IPS-18a (cell line): ENCODE data around the gene HAGHL.
A peak's percentile ranks its signal among the peaks of the same experiment; 100 is the strongest.
"Not testable (repeated sequence)": the region's sequence is repeated elsewhere in the genome, so short reads cannot be mapped to it uniquely, and the experiment has no call there.

Experiments used
- H3K27ac ChIP-seq: one replicate; pipeline ENCODE4 v1.5.1; 2013; ENCODE audit warnings: low read length
- H3K27me3 ChIP-seq: one replicate; pipeline ENCODE4 v1.6.1; 2013; ENCODE audit warnings: mild to moderate bottlenecking, low read length; ENCODE audit not compliant: control insufficient read depth, insufficient read depth
- H3K36me3 ChIP-seq: one replicate; pipeline ENCODE4 v1.6.1; 2013; ENCODE audit warnings: low read depth, low read length; ENCODE audit not compliant: control insufficient read depth
- H3K4me1 ChIP-seq: one replicate; pipeline ENCODE4 v1.6.1; 2013; ENCODE audit warnings: low read depth, low read length; ENCODE audit not compliant: control insufficient read depth
- H3K4me3 ChIP-seq: one replicate; pipeline ENCODE4 v1.5.1; 2013; ENCODE audit warnings: low read length
- H3K9ac ChIP-seq: one replicate; pipeline ENCODE4 v1.6.1; 2013; ENCODE audit warnings: mild to moderate bottlenecking, low read length, moderate library complexity
- H3K9me3 ChIP-seq: one replicate; pipeline ENCODE4 v1.6.1; 2013; ENCODE audit warnings: low read depth, low read length; ENCODE audit not compliant: control insufficient read depth

The HAGHL gene

DNA sequence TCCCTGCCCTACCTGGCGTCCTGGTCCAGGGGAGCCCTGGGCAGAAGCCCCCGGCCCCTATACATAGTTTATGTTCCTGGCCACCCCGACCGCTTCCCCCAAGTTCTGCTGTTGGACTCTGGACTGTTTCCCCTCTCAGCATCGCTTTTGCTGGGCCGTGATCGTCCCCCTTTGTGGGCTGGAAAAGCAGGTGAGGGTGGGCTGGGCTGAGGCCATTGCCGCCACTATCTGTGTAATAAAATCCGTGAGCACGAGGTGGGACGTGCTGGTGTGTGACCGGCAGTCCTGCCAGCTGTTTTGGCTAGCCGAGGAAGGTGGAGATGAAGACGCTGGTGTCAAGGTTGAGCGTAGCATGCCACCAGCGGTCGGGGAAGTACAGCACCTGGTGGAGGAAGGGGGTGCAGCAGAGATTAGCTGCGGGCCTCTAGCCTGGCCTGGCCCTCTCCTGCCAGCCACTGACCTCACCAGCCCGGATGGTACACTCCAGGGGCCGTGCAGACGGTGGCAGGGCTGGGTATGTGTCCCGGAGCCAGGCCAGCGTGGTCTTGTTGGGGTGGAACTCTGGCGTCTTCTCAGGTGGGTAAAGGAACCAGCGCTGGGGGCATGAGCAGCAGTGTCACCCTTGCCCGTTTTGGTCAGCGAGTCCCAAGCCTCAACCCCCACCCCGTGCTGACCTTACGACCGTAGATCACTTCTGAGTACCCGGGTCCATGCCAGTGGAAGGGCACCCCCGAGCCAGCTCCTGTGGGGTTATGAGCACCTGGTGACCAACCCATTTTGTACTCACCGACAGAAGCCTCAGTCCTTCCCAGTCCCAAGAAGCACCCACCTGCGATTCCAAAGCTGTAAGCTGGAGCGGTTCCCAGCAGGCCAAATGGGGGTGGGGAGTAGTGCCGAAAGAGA lies 44.2 kb upstream of the HAGHL start:
- Histone ChIP-seq H3K9ac (peak overlapping the region; percentile 68), H3K36me3 (peaks cover 15% of the 10 kb centered on the region), H3K4me1 (peaks cover 6% of the 10 kb centered on the region), H3K9me3 (no peaks in the 10 kb centered on the region), H3K27ac (no peak overlapping the region), H3K27me3 (no peaks in the 10 kb centered on the region), H3K4me3 (peak overlapping the region; percentile 72)

DNA sequence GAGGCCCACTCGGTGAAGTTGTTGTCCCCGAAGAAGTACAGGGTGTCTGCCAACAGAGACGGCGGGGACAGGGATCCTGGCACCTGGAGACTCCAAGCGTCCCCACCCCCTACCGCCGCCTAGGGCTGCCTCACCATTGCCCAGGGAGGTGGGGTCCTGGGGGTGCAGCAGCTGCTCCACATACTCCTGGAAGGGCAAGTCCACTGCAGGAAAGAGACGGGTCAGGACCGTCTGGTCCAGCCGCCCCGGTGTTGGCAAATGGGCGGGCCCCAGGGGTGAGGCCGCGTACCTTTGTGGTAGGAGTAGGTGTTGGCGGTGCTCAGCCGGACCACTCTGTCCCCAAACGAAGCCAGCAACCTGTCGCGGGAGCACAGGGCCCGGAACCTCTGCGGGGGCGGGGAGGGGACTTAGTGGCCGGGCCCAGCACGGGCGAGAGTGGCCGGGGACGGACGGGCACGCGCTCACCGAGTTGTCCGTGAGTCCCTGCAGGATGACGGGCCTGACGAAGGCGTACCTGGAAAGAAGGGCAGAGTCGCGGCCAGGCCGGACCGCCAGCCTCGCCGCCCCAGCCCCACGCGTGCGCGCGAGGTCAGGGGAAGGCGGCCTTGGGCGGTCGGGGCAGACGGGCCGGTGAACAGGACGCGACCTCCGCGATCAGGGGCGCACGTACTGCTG lies 43.4 kb upstream of the HAGHL start:
- Histone ChIP-seq H3K27me3 (no peaks in the 10 kb centered on the region), H3K27ac (no peak overlapping the region), H3K9ac (peak overlapping the region; percentile 68), H3K36me3 (peaks cover 15% of the 10 kb centered on the region), H3K9me3 (no peaks in the 10 kb centered on the region), H3K4me3 (peak overlapping the region; percentile 72), H3K4me1 (peaks cover 6% of the 10 kb centered on the region)

DNA sequence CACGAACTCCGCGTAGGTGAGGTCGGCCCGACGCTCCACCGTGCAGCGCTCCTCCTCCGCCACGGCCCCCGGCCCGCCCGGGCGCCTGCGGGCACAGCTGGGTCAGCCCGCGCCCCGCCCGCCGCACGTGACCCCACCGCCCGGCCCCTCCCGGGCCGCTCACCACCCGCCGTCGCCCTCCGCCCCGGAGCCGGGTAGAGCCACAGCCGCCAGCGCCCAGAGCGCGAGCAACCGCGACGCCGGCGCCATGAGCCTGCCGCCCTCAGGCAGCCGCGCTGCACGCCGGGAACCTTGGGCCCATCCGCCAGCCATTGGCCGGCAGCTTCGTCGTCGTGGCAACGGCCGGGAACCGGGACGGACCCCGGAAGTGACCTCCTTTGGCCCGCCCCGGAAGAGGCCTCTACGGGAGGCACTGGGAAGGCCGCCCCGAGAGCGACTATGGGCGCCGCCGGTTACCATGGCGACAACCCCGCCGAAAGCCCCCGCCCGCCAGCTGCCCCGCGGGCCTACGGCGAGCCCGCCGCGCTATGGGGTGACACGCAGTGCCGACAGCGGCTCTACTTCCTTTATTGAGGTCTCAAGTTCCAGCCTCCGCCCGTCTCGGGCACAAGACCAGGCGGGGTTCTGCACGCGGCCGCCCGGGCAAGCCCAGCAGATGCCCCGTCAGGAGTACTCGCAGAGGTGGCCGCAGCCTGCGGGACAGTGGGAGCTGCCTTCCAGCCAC lies 42.7 kb upstream of the HAGHL start, which contains the start of gene JMJD8:
JMJD8 (minus strand) TSS at position 264 of the 724 bp plus-strand sequence; CDS start at position 249, 15 bp downstream.
- no peaks in the 10 kb centered on the region for H3K9me3 ChIP-seq
- H3K27me3 ChIP-seq, result no peaks in the 10 kb centered on the region
- H3K27ac ChIP-seq, result no peak within 1 kb of the TSS
- peaks cover 6% of the 10 kb centered on the region for H3K4me1 ChIP-seq
- peak within 1 kb of the TSS; percentile 72 for H3K4me3 ChIP-seq
- peaks cover 15% of the 10 kb centered on the region for H3K36me3 ChIP-seq
- peak within 1 kb of the TSS; percentile 68 for H3K9ac ChIP-seq

DNA sequence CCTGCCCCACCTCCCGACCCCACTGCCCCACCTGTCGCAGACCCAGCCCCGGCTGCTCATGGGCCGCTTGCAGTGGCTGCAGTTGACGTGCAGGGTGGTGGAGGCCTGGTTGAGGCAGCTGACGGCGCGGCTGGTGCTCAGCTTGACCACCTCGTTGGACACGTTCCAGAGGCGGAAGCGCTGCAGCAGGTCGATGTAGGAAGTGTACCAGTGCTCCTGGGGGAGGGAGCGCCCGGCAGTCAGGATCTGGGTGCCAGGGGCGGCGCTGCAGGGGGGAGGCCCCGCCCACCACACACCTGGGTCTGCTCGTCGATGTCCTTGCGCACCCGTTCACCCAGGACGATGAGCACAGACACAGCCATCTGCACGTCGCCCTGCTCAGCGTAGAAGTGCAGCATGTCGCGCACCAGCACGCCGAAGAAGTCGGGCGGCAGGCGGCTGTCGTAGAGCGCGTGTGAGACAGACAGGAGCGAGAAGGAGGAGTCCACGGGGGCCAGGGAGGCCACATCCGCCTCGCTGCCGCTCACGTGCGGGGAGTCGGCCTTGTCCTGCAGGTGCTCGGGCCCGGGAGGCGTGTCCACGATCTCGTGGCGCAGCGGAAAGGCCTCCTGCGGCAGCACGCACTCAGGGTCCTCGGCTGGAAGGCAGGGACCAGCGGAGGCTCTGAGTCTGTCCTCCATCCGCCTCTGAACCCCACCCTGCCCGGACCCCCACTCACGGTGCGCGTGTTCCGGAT lies 41.8 kb upstream of the HAGHL start:
- no peaks in the 10 kb centered on the region for H3K9me3 ChIP-seq
- no peak overlapping the region for H3K27ac ChIP-seq
- H3K36me3 ChIP-seq, result peaks cover 15% of the 10 kb centered on the region
- no peak overlapping the region for H3K9ac ChIP-seq
- no peak overlapping the region for H3K4me3 ChIP-seq
- H3K27me3 ChIP-seq, result no peaks in the 10 kb centered on the region
- H3K4me1 ChIP-seq, result peaks cover 6% of the 10 kb centered on the region

DNA sequence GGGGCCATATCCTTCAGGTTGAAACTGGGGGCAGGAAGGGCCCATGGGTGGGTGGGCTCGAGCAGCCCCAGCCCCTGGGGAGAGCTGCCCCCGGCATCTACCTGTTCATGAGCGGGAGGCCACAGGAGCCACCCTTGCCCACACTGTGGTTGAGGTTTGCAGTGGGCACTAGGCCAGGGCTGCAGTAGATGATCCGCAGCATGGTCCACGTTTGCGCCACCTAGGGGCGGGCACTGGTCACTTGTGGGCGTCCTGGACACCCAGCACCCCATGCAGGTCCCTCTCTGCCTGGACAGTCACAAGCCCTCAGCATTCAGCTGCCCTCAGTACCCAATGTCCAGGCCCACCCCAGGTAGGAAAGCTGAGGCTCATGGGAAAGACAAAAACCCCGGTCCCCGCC lies 40.9 kb upstream of the HAGHL start:
- H3K27ac ChIP-seq, result no peak overlapping the region
- H3K9me3 ChIP-seq, result no peaks in the 10 kb centered on the region
- H3K36me3 ChIP-seq, result peaks cover 15% of the 10 kb centered on the region
- peaks cover 6% of the 10 kb centered on the region for H3K4me1 ChIP-seq
- H3K9ac ChIP-seq, result no peak overlapping the region
- H3K27me3 ChIP-seq, result peaks cover 3% of the 10 kb centered on the region
- no peak overlapping the region for H3K4me3 ChIP-seq

DNA sequence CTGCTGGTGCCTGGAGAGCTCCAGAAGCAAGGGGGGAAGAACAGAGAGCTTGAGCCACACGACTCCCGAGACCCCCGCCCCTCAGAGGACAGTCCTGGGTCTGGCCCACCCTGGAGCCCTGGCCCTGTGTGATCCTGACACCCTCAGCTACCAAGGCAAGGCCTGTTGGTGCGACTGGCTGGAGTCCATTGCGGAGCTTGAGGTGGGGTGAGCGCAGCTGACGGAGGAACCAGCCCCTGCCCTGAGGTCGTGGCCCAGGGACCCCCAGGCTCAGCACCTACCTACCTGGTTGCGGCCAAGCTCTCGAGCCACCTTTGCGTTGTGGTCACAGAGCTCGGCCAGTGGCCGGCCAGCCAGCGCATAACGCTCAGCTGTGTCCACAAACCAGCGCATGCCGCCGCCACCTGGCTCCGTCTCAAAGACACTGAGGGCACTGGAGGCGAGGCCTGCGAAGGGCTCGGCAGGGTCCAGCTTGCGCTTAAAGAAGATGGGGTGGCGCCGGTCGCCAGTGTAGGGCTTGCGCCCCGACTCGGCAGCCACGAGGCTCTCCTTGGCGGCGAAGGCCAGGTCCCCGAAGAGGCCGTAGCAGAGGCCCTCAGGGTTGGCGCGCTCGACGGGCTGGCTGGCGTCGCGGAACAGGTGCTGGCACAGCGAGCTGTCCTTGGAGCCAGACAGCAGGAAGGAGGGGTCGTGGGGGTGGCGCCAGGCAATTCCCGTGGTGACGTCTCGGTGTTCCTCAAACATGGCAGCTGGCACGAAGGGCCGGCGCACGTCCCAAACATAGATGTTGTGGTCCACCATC lies 40.2 kb upstream of the HAGHL start:
- Histone ChIP-seq H3K27me3 (peaks cover 10% of the 10 kb centered on the region), H3K9me3 (no peaks in the 10 kb centered on the region), H3K4me3 (no peak overlapping the region), H3K9ac (no peak overlapping the region), H3K36me3 (peaks cover 11% of the 10 kb centered on the region), H3K27ac (no peak overlapping the region), H3K4me1 (no peaks in the 10 kb centered on the region)

DNA sequence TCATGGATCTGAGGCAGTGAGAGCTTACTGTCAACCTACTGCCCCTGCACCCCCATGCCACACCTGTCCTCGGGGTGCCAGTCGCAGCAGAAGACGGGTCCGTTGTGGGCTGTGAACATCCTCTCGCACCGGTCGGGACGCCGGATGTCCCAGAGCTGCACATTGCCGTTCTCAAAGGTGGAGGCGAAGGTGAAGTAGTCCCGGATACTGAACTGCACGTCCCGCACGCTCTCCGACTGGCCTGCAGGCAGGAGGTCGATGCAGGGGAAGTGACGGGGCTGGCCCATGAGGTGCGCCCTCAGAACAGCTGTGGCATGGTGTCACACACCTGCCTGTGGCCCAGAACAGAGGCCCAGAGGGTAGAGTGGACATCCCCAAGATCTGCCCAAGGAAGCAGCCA lies 39.4 kb upstream of the HAGHL start:
- Histone ChIP-seq H3K27me3 (peaks cover 19% of the 10 kb centered on the region), H3K9ac (no peak overlapping the region), H3K9me3 (no peaks in the 10 kb centered on the region), H3K27ac (no peak overlapping the region), H3K4me1 (no peaks in the 10 kb centered on the region), H3K4me3 (no peak overlapping the region), H3K36me3 (peaks cover 2% of the 10 kb centered on the region)

DNA sequence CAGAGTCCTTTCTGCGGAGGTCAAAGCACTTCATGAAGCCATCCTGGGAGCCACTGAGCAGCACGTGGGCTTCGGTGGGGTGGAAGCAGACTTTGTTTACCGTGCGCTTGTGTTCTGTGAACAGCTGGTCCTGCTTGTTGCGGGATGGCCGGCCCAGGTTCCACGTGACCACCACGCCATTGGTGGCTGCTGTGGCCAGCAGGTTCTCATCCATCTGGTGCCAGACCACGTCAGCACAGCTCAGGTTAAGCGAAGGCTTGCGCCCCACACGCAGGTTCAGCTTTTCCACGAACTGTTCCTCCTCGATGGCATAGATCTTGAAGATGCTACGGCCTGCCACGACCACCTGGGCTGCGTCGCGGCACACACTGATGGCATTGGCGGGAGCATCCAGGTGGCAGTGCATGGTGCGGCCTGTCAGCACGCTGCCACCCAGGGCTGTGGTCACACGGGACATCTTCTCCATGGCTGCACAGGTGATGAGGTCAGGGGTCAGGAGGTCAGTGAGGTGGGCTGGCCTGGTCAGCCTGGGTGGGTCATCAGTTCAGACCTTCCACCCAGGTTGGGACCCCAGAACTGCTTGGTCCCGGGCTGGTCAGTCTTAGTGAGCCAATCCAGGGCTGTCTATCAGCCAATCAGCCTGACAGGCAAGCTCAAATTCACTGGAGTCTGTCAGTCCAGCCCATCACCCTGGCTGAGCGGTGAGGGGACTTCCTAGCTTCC lies 37.6 kb upstream of the HAGHL start:
- Histone ChIP-seq H3K9ac (peak overlapping the region; percentile 67), H3K4me3 (peak overlapping the region; percentile 86), H3K27ac (no peak overlapping the region), H3K9me3 (no peaks in the 10 kb centered on the region), H3K27me3 (peaks cover 37% of the 10 kb centered on the region), H3K4me1 (no peaks in the 10 kb centered on the region), H3K36me3 (no peaks in the 10 kb centered on the region)

DNA sequence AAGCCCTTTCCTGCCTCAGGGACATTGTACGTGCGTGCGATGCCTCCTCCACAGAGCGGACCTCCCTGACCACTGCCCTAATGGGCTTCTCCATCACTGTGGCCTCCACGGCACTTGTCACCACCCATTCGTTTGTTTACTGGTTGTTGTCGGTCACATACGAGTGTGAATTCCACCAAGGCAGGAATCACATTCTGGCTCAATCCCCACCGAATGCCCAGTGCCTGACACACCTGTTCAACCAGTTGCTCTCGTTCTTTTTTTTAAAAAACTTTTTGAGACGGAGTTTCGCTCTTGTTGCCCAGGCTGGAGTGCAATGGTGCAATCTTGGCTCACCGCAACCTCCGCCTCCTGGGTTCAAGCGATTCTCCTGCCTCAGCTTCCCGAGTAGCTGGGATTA lies 35.7 kb upstream of the HAGHL start:
- peaks cover 55% of the 10 kb centered on the region for H3K27me3 ChIP-seq
- not testable (repeated sequence) for H3K9me3 ChIP-seq, H3K9ac ChIP-seq, H3K4me1 ChIP-seq, H3K4me3 ChIP-seq, H3K36me3 ChIP-seq, H3K27ac ChIP-seq
